OCI-LY3 (cell line): ENCODE data around the gene NRP2.

ENCODE experiments used
- EZH2phosphoT487 ChIP-seq: fragments of 200-600 bp; shearing (Covaris generic); IDR thresholded peaks from 2 replicates; pipeline ENCODE4 v1.6.1; 2018; ENCODE audit warnings: antibody characterized with exemption, mixed run types, low read depth
- TF ChIP-seq, protein P1 (sequence below): fragments of 200-600, 300-600 bp; sonication (generic); IDR thresholded peaks from 2 replicates; pipeline ENCODE4 v1.5.1; 2014; ENCODE audit warnings: antibody characterized with exemption, low read length, low read depth

DNA sequence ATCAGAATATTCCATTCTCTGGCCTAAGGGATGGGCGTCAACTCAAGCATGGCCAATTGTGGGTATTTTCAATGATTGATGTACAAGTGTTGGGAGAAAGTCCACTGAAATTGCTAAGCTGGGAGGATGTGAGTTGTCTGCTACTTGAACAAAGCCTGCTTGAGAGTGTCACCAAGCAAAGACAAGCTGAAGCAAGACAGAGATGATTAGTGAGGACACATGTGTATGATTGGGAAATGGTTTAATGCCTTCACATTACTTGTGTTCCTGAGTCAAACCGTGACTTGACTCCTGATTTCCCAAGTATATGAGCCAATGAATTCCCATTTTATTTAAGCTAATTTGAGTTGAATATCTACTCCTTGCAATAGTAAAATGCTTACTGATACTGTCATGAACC, 23.7 kb upstream of the NRP2 start:
- TF ChIP-seq, protein P1, sequence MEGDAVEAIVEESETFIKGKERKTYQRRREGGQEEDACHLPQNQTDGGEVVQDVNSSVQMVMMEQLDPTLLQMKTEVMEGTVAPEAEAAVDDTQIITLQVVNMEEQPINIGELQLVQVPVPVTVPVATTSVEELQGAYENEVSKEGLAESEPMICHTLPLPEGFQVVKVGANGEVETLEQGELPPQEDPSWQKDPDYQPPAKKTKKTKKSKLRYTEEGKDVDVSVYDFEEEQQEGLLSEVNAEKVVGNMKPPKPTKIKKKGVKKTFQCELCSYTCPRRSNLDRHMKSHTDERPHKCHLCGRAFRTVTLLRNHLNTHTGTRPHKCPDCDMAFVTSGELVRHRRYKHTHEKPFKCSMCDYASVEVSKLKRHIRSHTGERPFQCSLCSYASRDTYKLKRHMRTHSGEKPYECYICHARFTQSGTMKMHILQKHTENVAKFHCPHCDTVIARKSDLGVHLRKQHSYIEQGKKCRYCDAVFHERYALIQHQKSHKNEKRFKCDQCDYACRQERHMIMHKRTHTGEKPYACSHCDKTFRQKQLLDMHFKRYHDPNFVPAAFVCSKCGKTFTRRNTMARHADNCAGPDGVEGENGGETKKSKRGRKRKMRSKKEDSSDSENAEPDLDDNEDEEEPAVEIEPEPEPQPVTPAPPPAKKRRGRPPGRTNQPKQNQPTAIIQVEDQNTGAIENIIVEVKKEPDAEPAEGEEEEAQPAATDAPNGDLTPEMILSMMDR, result no peak
- no peak for TF ChIP-seq EZH2phosphoT487
